Testis (tissue), 3 donors: Measurements from ENCODE around the gene CINP. TPM values are rescaled to one million over a fixed set of nuclear protein-coding genes. Genes with fewer than 3 reads are reported as not detected.

Source experiments
- DNase-seq: peaks from one replicate; pipeline ENCODE4 v3.0.0-alpha.2; 2019
- H3K27ac ChIP-seq, 2 donors: fragments of 200-600 bp; sonication (generic); one replicate each; pipeline ENCODE4 v1.5.1; 2019
- H3K27me3 ChIP-seq: fragments of 200-600 bp; sonication (generic); one replicate; pipeline ENCODE4 v1.5.1; 2019
- H3K36me3 ChIP-seq: fragments of 200-600 bp; sonication (generic); one replicate; pipeline ENCODE4 v1.5.1; 2017; ENCODE audit warnings: low read depth; ENCODE audit errors: missing control alignments
- H3K4me1 ChIP-seq: fragments of 200-600 bp; sonication (generic); one replicate; pipeline ENCODE4 v1.5.1; 2019
- H3K4me3 ChIP-seq, 2 donors: fragments of 200-600 bp; sonication (generic); one replicate each; pipeline ENCODE4 v1.5.1; 2017 to 2019
- H3K9me3 ChIP-seq: fragments of 200-600 bp; sonication (generic); one replicate; pipeline ENCODE4 v1.5.1; 2017
- POLR2A ChIP-seq: fragments of 450-650 bp; IDR thresholded peaks from one replicate; pipeline ENCODE4 v1.6.1; 2017; ENCODE audit warnings: antibody characterized with exemption, mild to moderate bottlenecking, moderate library complexity
- WGBS, 2 donors: methylation state at CpG; one replicate each; pipeline ENCODE4 v1.1.5; 2018; 5-methylcytosine and 5-hydroxymethylcytosine counted together
- intact Hi-C: fragments of 100-400 bp; cut with DNase I; formaldehyde crosslinking; loops from one replicate; pipeline ENCODE4 v1.15.1; 2023; ENCODE audit warnings: low total_unique reads
- polyA plus RNA-seq: library from polyadenylated mRNA; stranded (reverse); fragments of 350-450 nt; fragmentation: Illumina TruSeq; extraction: RNeasy Lipid Tissue Mini Kit (QIAGEN cat#74804); gene quantifications from one replicate; pipeline ENCODE4 v1.2.3, GENCODE V29; 2014; ENCODE audit warnings: low read depth, low replicate concordance; ENCODE audit not compliant: insufficient read depth
- total RNA-seq, 2 donors: library from RNA; depleted of rRNA; stranded (reverse); fragments of >200 nt; gene quantifications; one replicate each; pipeline ENCODE4 v1.2.3, GENCODE V29; 2016
- TF ChIP-seq, protein P1 (sequence below), 3 experiments: fragments of 450-650 bp in 2 of 3; fragments of 200-600 bp in 1 of 3; sonication (generic) in 1 of 3; IDR thresholded peaks; one replicate each; pipeline ENCODE4 v1.5.1; 2016 to 2019; ENCODE audit warnings: antibody characterized with exemption in 3 of 3, mild to moderate bottlenecking in 2 of 3, moderate library complexity in 1 of 3

Gene CINP
- total and polyA plus RNA-seq, 3 donors from 2014 or later = 55.1 to 80.6 (median 70.1) TPM

DNA sequence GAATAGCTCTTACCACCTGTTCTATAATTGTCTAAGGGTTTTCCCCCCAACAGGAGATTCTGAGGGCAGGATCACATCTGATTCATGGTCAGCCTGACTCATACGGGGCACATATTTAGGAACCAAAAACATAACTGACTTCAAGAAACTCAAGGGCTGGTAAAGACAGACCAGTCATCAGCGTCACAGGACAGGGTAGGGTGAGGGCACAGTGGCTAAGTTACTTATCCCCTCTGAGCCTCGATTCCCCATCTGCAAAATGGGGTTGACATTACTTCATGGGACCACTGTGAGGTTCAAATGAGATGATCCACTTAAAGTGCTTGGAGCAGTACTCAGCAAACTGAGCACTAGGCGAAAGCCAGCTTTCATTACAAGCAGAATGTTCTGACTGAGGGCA is 606 bp downstream of the CINP start:
- peak overlapping the region; percentile 88 to 92 for H3K27ac ChIP-seq
- H3K36me3 ChIP-seq = no peaks in the 10 kb centered on the region
- WGBS, 2 donors = 19 to 22% methylated on average over 4 of the region's 4 CpGs
- no peak for DNase-seq
- TF ChIP-seq, protein P1, sequence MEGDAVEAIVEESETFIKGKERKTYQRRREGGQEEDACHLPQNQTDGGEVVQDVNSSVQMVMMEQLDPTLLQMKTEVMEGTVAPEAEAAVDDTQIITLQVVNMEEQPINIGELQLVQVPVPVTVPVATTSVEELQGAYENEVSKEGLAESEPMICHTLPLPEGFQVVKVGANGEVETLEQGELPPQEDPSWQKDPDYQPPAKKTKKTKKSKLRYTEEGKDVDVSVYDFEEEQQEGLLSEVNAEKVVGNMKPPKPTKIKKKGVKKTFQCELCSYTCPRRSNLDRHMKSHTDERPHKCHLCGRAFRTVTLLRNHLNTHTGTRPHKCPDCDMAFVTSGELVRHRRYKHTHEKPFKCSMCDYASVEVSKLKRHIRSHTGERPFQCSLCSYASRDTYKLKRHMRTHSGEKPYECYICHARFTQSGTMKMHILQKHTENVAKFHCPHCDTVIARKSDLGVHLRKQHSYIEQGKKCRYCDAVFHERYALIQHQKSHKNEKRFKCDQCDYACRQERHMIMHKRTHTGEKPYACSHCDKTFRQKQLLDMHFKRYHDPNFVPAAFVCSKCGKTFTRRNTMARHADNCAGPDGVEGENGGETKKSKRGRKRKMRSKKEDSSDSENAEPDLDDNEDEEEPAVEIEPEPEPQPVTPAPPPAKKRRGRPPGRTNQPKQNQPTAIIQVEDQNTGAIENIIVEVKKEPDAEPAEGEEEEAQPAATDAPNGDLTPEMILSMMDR (IDR thresholded peaks at IDR 0.05) = no peak
- TF ChIP-seq POLR2A = no peak
- H3K9me3 ChIP-seq = no peaks in the 10 kb centered on the region
- peaks cover 17% of the 10 kb centered on the region for H3K4me1 ChIP-seq
- H3K27me3 ChIP-seq = no peaks in the 10 kb centered on the region
- peak overlapping the region; percentile 97 to 98 for H3K4me3 ChIP-seq
- intact Hi-C loops = no loop called here

DNA sequence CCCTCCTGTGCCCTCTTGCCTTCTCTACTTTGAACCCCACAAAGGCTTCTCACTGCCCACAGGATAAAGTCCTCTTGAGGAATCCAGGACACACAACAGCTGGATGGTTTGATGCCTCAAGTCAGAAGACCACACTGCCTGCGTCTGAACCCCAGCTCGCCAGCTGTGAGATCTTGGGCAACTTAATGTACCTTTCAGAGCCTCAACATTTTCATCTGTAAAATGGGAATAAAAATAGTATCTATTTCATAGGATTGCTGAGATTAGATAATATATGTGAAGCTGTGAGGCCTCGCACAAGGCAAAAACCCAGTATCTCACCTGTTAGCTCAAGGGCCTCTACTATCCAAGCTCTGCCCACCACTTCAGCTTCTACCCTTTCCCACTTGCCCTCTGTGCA is 2.3 kb downstream of the CINP start:
- H3K4me3 ChIP-seq = no peak overlapping the region
- peaks cover 17% of the 10 kb centered on the region for H3K4me1 ChIP-seq
- H3K36me3 ChIP-seq = no peaks in the 10 kb centered on the region
- no peak overlapping the region for H3K27ac ChIP-seq
- TF ChIP-seq, protein P1 (IDR thresholded peaks at IDR 0.05) = no peak
- no peak for TF ChIP-seq POLR2A
- WGBS, 2 donors = 84 to 91% methylated on average over 3 of the region's 3 CpGs
- H3K9me3 ChIP-seq = no peaks in the 10 kb centered on the region
- intact Hi-C loops = no loop called here
- H3K27me3 ChIP-seq = no peaks in the 10 kb centered on the region
- no peak for DNase-seq

DNA sequence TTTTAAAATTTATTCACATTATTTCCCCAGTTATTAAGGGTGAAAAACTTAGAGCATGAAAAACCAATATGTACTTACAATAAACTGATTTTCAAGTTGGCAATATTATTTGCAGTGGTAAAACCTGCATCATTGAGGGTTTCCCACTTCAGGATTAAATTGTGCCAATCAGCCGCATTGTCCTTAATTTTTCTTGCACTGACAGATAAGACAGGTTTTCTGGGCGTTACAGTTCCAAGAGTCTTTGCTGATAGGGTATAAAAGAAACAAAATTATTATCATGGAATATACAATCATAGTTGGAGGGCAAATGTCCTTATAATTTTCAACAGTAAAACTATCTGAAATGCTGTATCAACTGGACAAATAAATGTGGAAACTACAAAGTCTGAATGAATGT is 3.3 kb downstream of the CINP start:
- Histone ChIP-seq H3K9me3 (no peaks in the 10 kb centered on the region), H3K36me3 (no peaks in the 10 kb centered on the region), H3K27ac (no peak overlapping the region), H3K4me1 (peaks cover 16% of the 10 kb centered on the region), H3K4me3 (no peak overlapping the region), H3K27me3 (no peaks in the 10 kb centered on the region)
- intact Hi-C loops = no loop called here
- TF ChIP-seq, protein P1 (IDR thresholded peaks at IDR 0.05) = no peak
- no peak for TF ChIP-seq POLR2A
- 59 to 77% methylated on average over 2 of the region's 2 CpGs for WGBS, 2 donors
- DNase-seq = no peak

DNA sequence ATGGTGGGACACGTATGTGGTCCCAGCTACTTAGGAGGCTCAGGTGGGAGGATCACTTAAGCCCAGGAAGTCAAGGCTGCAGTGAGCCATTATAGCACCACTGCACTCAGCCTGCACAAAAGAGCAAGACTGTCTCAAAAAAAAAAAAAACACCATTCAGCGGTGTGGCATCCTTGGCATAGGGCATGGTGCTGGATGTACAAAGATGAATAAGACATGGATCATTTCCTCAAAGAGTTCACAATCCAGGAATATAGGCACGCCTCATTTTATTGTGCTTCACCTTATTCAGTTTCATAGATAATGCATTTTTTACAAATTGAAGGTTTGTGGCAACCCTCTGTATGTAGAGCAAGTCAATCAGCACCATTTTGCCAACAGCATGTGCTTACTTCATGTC is 6.4 kb downstream of the CINP start:
- no peaks in the 10 kb centered on the region for H3K36me3 ChIP-seq
- DNase-seq = no peak
- no peaks in the 10 kb centered on the region for H3K4me1 ChIP-seq
- H3K9me3 ChIP-seq = no peaks in the 10 kb centered on the region
- TF ChIP-seq, protein P1 (IDR thresholded peaks at IDR 0.05) = no peak
- TF ChIP-seq POLR2A = no peak
- WGBS, 2 donors = 96 to 98% methylated on average over 3 of the region's 3 CpGs
- intact Hi-C loops = no loop called here
- no peaks in the 10 kb centered on the region for H3K27me3 ChIP-seq
- no peak overlapping the region for H3K4me3 ChIP-seq
- no peak overlapping the region for H3K27ac ChIP-seq

DNA sequence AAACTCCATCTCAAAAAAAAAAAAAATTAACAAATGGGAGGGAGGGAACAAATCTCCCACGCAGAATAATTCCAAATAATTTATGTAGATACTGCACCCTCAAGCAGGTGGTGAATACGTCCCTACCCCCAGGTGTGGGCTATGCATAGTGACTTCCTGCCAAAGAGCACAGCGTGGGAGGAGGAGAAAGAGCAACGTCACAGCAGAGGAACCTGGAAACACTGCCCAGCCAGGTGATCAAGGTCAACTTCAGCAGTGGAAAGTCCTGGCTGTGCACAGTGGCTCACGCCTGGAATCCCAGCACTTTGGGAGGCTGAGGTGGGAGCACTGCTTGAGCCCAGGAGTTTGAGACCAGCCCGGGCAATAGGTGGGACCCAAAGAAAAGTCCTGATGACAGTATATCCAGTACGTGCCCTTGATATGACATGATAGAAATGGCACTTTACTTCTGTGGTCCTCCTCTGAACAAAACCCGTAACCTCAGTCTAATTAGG is 9.5 kb downstream of the CINP start:
- TF ChIP-seq, protein P1 (IDR thresholded peaks at IDR 0.05) = no peak
- TF ChIP-seq POLR2A = no peak
- H3K36me3 ChIP-seq = no peaks in the 10 kb centered on the region
- intact Hi-C loops = no loop called here
- H3K27ac ChIP-seq = no peak overlapping the region
- H3K27me3 ChIP-seq = no peaks in the 10 kb centered on the region
- WGBS, 2 donors = 73 to 75% methylated on average over 8 of the region's 8 CpGs
- no peaks in the 10 kb centered on the region for H3K9me3 ChIP-seq
- H3K4me1 ChIP-seq = no peaks in the 10 kb centered on the region
- no peak for DNase-seq
- no peak overlapping the region for H3K4me3 ChIP-seq
